Esophagus (tissue), 2 donors: ENCODE data around the gene INSM1. TPM values are rescaled to one million over a fixed set of nuclear protein-coding genes. Genes with fewer than 3 reads are reported as not detected.

Source experiments
- H3K27ac ChIP-seq, 2 donors: one replicate each; pipeline ENCODE4 v1.5.1; 2013; ENCODE audit warnings: low read depth in 2 of 2, mild to moderate bottlenecking in 2 of 2, inconsistent platforms in 1 of 2, low read length in 1 of 2, moderate library complexity in 1 of 2
- H3K27me3 ChIP-seq, 2 donors: one replicate each; pipeline ENCODE4 v1.6.1; 2013; ENCODE audit warnings: low read length in 2 of 2, control low read depth in 1 of 2, mild to moderate bottlenecking in 1 of 2; ENCODE audit not compliant: insufficient read depth in 2 of 2, control insufficient read depth in 1 of 2
- H3K36me3 ChIP-seq, 2 donors: one replicate each; pipeline ENCODE4 v1.6.1; 2013; ENCODE audit warnings: low read length in 1 of 2; ENCODE audit not compliant: control insufficient read depth in 2 of 2, insufficient read depth in 2 of 2
- H3K4me1 ChIP-seq, 2 donors: one replicate each; pipeline ENCODE4 v1.6.1; 2013; ENCODE audit warnings: low read length in 1 of 2; ENCODE audit not compliant: control insufficient read depth in 2 of 2, insufficient read depth in 2 of 2
- H3K4me3 ChIP-seq, 2 donors: one replicate each; pipeline ENCODE4 v1.5.1; 2013; ENCODE audit warnings: low read length in 2 of 2, mild to moderate bottlenecking in 2 of 2, low read depth in 1 of 2, moderate library complexity in 1 of 2
- H3K9me3 ChIP-seq, 2 donors: one replicate each; pipeline ENCODE4 v1.6.1; 2013; ENCODE audit warnings: mild to moderate bottlenecking in 2 of 2, low read depth in 1 of 2, low read length in 1 of 2, moderate library complexity in 1 of 2; ENCODE audit not compliant: control insufficient read depth in 2 of 2, insufficient read depth in 1 of 2
- WGBS, 2 donors: extraction: QIAGEN DNeasy Blood & Tissue Kit; methylation state at CpG; one replicate each; pipeline ENCODE4 v1.1.7; 2013; 5-methylcytosine and 5-hydroxymethylcytosine counted together
- polyA plus RNA-seq, 2 donors: library from polyadenylated mRNA; stranded (reverse); fragments of 200-250 nt; gene quantifications; one replicate each; pipeline ENCODE4 v1.2.3, GENCODE V29; 2013
- donor health status: healthy with polysubstance abuse.
- donor health status: Bipolar disorder and iron deficiency.

The INSM1 gene
- polyA plus RNA-seq, 2 donors = 0.02 TPM

GRCh38 chr20:20358801-20359200 is 9.1 kb upstream of the INSM1 start:
- Histone ChIP-seq H3K4me1 (peaks cover 0 to 4% of the 10 kb centered on the region in 2 donors), H3K4me3 (no peak overlapping the region), H3K36me3 (no peaks in the 10 kb centered on the region), H3K9me3 (peaks cover 0 to 5% of the 10 kb centered on the region in 2 donors), H3K27ac (no peak overlapping the region), H3K27me3 (peaks cover 5 to 6% of the 10 kb centered on the region in 2 donors)

GRCh38 chr20:20359628-20360027 is 8.3 kb upstream of the INSM1 start:
- H3K4me1 ChIP-seq = peaks cover 0 to 8% of the 10 kb centered on the region in 2 donors
- 81% methylated on average over 6 of the region's 6 CpGs for WGBS, 2 donors
- no peaks in the 10 kb centered on the region for H3K36me3 ChIP-seq
- no peak overlapping the region for H3K27ac ChIP-seq
- H3K9me3 ChIP-seq = peaks cover 0 to 4% of the 10 kb centered on the region in 2 donors
- no peak overlapping the region for H3K4me3 ChIP-seq
- peaks cover 5 to 6% of the 10 kb centered on the region in 2 donors for H3K27me3 ChIP-seq

GRCh38 chr20:20360464-20360863 is 7.4 kb upstream of the INSM1 start:
- Histone ChIP-seq H3K9me3 (peaks cover 0 to 3% of the 10 kb centered on the region in 2 donors), H3K27ac (no peak overlapping the region), H3K4me3 (no peak overlapping the region), H3K27me3 (peaks cover 8 to 13% of the 10 kb centered on the region in 2 donors), H3K4me1 (peaks cover 0 to 8% of the 10 kb centered on the region in 2 donors), H3K36me3 (no peaks in the 10 kb centered on the region)
- WGBS, 2 donors = 2 to 3% methylated on average over 6 of the region's 6 CpGs

- Histone ChIP-seq H3K4me3 (no peak overlapping the region), H3K36me3 (no peaks in the 10 kb centered on the region), H3K27me3 (peaks cover 8 to 20% of the 10 kb centered on the region in 2 donors), H3K4me1 (peaks cover 8 to 16% of the 10 kb centered on the region in 2 donors), H3K27ac (no peak overlapping the region), H3K9me3 (peaks cover 0 to 3% of the 10 kb centered on the region in 2 donors)
- 5 to 6% methylated on average over 17 of the region's 17 CpGs for WGBS, 2 donors
Measured at GRCh38 chr20:20362774-20363433, 5.0 kb upstream of the INSM1 start.

DNA sequence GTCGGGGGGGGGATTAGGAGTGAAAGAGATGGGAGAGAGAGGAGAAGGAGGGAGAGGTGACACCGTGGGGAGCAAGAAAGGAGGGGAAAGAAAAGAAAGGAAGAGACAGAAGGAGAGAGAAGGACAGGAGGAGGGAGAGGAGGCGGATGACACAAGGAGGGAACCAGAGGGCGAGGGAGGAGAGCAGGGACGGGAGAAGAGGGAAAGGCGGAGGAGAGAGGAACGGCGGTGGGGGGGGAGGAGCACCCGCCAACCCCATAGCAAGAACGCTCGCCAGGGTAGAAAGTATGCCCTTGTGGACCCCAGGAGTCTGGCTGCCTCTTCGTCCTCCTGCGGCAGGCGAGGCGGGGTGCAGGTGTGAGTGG is 4.5 kb upstream of the INSM1 start:
- H3K4me1 ChIP-seq = peaks cover 13 to 17% of the 10 kb centered on the region in 2 donors
- H3K36me3 ChIP-seq = no peaks in the 10 kb centered on the region
- peaks cover 8 to 21% of the 10 kb centered on the region in 2 donors for H3K27me3 ChIP-seq
- H3K4me3 ChIP-seq = no peak overlapping the region
- H3K9me3 ChIP-seq = peaks cover 0 to 3% of the 10 kb centered on the region in 2 donors
- no peak overlapping the region for H3K27ac ChIP-seq
- WGBS, 2 donors = 3 to 5% methylated on average over 9 to 15 of the region's 15 CpGs

GRCh38 chr20:20363799-20364592 is 3.9 kb upstream of the INSM1 start:
- H3K4me3 ChIP-seq = no peak overlapping the region
- H3K36me3 ChIP-seq = no peaks in the 10 kb centered on the region
- peaks cover 0 to 3% of the 10 kb centered on the region in 2 donors for H3K9me3 ChIP-seq
- no peak overlapping the region for H3K27ac ChIP-seq
- H3K27me3 ChIP-seq = peaks cover 8 to 25% of the 10 kb centered on the region in 2 donors
- WGBS, 2 donors = 2 to 3% methylated on average over 60 to 70 of the region's 70 CpGs
- peaks cover 18 to 22% of the 10 kb centered on the region in 2 donors for H3K4me1 ChIP-seq

DNA sequence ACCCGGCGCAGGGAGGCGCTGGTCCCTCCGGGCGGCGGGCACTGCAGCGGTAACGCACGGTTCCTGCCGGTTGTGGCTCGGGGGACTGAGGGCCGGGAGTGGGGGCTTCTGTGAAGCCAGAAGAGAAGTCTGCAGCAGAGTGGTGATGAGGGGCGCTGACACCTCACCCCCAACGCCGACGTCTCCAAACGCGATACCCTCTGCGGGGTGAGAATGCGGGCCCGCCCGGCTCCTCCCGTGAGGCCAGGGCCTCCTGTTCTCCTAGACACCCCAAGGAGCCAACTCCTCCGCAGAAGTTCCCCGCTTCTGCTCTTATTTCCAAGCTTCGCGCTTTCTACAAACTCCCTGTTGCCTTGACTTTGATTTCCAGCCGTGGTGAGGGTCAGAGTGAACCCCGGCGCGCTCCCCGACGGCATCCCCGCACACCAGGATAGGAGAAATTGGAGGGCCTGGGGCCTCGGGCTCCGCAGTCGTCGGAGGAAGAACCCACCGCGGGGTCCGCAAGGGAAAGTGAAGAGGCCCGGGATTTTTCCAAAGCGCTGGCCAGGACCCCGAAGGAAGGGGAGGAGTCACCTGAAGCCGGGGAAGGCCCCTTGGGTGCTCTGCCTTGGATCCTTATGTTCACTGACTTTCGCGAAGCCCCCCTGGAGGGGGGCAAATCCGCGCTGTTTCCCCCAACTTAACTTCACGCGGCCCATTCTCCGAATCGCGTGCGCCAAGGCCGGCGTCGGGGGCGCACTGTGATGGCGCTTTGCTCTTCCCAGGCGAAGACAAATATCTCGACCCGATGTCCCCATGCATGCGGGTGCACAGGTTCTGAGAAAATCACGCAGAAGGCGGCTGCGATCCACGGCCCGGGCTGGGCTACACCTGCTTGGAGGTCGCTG is 3.1 kb upstream of the INSM1 start:
- H3K4me1 ChIP-seq = peaks cover 18 to 30% of the 10 kb centered on the region in 2 donors
- H3K36me3 ChIP-seq = no peaks in the 10 kb centered on the region
- H3K27me3 ChIP-seq = peaks cover 8 to 33% of the 10 kb centered on the region in 2 donors
- H3K4me3 ChIP-seq = no peak overlapping the region
- WGBS, 2 donors = 7 to 10% methylated on average over 59 to 70 of the region's 70 CpGs
- H3K9me3 ChIP-seq = peaks cover 0 to 3% of the 10 kb centered on the region in 2 donors
- no peak overlapping the region for H3K27ac ChIP-seq

GRCh38 chr20:20365480-20366161 is 2.3 kb upstream of the INSM1 start:
- no peak overlapping the region for H3K4me3 ChIP-seq
- H3K27me3 ChIP-seq = peaks cover 10 to 40% of the 10 kb centered on the region in 2 donors
- H3K36me3 ChIP-seq = no peaks in the 10 kb centered on the region
- H3K27ac ChIP-seq = no peak overlapping the region
- 14 to 15% methylated on average over 18 of the region's 18 CpGs for WGBS, 2 donors
- H3K4me1 ChIP-seq = peaks cover 18 to 31% of the 10 kb centered on the region in 2 donors
- H3K9me3 ChIP-seq = peaks cover 0 to 3% of the 10 kb centered on the region in 2 donors

- Histone ChIP-seq H3K27me3 (peaks cover 14 to 43% of the 10 kb centered on the region in 2 donors), H3K4me3 (no peak overlapping the region)
- 8 to 11% methylated on average over 19 of the region's 19 CpGs for WGBS, 2 donors
Measured at GRCh38 chr20:20366551-20366875, 1.4 kb upstream of the INSM1 start.

More at GRCh38 chr20:20366551-20366875, 1.4 kb upstream of the INSM1 start:
- no peaks in the 10 kb centered on the region for H3K36me3 ChIP-seq
- H3K4me1 ChIP-seq = peaks cover 18 to 31% of the 10 kb centered on the region in 2 donors
- peaks cover 0 to 3% of the 10 kb centered on the region in 2 donors for H3K9me3 ChIP-seq
- no peak overlapping the region for H3K27ac ChIP-seq
